UCSD-AML1 (cell line): Measurements from ENCODE around the gene EXT2.

Experiments
- DNase-seq: peaks from one replicate; lab custom pipeline; 2025; ENCODE audit not compliant: unreplicated experiment; lab: John Stamatoyannopoulos, UW

The EXT2 gene

DNA sequence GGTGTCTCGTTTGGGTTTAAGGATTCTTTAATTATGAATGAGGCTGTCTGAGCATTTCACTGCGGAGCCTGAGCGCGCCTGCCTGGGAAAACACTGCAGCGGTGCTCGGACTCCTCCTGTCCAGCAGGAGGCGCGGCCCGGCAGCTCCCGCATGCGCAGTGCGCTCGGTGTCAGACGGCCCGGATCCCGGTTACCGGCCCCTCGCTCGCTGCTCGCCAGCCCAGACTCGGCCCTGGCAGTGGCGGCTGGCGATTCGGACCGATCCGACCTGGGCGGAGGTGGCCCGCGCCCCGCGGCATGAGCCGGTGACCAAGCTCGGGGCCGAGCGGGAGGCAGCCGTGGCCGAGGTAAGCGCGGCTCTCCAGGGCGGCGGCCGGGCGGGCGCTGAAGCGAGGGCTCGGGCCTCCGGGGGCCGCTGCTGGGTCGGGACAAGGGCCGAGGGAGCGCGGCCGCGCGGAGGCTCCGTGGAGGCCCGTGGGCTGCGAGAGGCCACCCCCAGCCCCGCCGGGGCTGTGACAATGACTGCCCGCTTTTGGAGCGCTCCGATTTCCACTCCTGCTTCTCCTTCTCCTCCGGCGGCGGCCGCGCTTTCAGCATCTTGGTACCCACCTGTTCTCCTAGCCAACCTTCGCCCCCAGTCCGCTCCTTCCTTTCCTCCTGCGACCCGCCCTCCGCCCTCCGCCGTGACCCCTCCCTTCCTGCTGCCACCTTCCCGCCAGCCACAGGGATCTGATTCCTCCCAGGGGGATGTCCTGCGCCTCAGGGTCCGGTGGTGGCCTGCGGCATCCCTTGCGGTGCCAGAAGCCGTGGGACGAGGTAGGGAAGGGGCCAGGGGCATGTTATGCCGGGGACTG is at the start of gene EXT2:
TSS of gene EXT2 (plus strand) at position 173 of the 854 bp plus-strand sequence. CDS start 12,035 bp downstream, outside the sequence.
- DNase-seq: peak; percentile 84

DNA sequence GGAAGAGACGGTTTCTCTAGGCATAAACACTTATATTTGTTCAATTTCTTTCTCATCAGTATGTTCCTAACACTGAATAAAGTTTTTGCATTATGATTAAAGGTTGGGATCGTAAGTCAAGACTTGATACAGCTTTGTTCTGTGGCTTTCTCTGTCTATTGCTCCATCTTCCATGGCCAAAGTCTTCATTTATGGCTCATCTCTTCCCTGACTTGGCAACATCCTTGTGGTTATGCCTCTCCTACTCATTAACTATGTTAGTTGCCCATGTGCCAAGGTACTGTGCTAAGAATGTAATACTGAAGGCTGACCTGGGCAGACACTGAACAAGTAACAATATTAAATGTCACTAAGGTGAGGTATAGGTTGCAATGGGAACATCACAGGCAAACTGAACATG is 49.3 kb upstream of the EXT2 start:
- DNase-seq: no peak

DNA sequence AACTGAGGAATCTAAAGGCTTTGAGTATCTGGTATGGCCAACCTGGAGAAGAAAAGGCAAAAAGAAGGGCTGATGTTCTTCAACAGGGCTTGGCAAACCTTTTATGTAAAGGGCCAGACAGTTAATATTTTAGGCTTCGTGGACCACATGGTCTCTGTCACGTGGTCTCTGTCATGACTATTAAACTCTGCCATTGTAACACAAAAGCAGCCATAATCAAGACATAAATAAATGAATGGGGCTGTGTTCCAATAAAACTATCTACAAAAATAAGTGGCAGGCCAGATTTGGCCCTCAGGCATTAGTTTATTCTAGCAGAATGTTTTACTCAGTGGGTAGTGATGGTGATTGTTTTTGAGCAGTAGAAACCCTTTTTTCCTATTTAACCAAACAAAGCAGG is 48.2 kb upstream of the EXT2 start:
- no peak for DNase-seq

DNA sequence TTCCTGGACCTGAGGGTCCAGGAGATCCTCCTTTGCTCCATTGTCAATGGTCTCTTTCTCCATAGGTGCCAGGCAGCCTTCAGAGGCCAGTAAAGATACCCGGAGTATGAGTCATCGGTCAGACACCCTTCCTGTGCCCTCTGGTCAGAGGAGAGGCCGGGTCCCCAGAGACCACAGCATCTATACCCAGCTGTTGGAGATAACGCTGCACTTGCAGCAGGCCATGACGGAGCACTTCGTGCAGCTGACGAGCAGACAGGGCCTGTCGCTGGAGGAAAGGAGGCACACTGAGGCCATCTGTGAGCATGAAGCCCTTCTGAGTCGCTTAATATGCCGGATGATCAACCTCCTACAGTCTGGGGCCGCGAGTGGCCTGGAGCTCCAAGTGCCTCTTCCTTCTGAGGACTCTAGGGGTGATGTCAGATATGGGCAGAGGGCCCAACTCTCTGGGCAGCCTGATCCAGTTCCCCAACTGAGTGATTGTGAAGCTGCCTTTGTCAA is 47.5 kb upstream of the EXT2 start, which contains the start of gene ACCSL:
TSS of gene ACCSL (plus strand) at position 51 of the 501 bp plus-strand sequence. CDS start at position 107, 56 bp downstream.
- peak; percentile 16 for DNase-seq

DNA sequence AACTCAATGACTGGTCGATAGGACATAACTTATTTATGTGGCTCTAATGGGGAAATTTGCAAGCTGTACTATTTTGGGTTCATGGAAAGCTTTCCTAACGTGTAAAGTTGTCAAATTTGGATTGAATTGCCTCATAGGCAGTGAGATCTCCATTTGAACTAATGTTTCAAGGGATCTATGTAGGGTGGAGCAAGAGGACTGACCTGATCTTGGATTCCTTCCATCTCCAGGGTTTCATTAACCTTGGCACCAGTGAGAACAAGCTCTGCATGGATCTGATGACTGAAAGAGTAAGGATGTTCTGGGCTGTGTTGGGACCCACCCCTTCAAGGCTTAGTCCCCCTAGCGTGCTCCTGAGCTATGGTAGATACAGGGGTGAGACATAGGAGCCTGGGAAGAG is 45.6 kb upstream of the EXT2 start:
- no peak for DNase-seq

DNA sequence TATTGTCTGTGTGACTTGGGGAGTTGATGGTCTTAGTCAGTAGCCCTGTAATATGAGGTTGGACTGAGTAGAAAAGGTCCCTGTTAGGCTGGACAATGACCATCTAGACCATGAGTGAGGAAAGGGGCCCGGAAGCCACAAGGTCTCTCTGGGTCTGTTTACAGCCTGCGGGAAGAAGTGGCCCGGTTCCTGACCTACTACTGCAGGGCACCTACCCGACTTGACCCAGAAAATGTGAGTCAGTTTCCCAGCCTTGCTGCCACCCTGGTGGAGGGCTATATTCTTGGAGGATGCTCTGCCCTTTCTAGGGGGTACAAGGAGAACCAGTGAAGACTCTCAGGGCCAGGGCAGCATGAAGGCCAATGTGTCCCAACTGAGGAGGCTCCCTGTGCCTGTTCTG is 44.3 kb upstream of the EXT2 start:
- DNase-seq: no peak

DNA sequence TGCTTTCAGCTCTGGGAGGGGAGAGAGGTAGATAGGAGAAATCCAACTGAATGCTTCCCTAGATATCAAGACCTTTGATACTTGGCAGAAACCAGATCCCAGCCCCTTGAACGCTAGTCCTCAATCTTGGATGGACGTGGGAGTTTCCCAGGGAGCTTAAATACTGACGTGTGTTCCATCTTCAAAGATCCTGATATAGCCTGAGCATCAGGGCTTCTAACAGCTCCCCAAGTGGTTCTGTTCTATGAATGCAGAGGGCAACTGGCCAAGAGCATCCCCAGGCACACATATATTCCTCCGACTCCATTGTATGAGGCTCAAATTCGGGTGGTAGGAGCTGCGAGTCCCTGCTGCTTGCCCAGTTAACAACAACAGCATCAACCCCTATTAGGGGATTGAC is 38.1 kb upstream of the EXT2 start:
- no peak for DNase-seq

DNA sequence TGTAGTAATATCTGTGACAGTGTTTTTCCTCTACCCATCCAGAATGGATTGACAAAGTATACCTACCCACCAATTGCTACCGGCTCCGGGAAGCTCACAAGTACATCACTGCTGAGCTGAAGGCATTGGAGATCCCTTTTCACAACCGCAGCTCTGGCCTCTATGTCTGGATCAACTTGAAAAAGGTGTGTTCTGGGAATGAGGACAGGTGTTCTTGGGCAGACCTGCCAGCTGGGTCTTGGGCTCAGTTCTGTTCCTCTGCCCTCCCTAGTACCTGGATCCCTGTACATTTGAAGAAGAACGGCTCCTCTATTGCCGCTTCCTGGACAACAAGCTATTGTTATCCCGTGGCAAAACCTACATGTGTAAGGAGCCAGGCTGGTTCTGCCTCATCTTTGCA is 37.2 kb upstream of the EXT2 start:
- DNase-seq: no peak

DNA sequence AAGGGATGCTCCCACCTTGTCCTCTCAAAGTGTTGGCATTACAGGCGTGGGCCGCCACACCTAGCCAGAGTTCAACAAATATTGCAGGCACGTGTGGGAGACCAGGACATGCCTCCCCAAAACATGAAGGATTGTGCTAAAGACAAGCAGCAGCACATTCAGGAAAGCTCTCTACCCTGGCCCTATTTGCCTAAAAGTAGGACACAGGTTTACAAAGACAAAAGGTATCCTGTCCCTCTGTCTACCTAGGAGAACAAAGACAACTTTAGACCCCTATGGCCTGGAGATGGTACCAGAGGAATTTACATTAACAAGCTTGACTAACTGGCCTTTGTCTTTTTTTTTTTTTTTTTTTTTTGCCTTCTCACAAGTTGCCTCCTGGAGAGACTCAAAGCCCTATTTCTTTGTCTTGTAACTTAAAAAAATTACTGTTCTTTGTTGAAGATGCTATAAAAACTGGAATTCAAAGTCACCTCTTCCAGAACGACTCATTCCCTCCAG is 30.3 kb upstream of the EXT2 start:
- DNase-seq: no peak

DNA sequence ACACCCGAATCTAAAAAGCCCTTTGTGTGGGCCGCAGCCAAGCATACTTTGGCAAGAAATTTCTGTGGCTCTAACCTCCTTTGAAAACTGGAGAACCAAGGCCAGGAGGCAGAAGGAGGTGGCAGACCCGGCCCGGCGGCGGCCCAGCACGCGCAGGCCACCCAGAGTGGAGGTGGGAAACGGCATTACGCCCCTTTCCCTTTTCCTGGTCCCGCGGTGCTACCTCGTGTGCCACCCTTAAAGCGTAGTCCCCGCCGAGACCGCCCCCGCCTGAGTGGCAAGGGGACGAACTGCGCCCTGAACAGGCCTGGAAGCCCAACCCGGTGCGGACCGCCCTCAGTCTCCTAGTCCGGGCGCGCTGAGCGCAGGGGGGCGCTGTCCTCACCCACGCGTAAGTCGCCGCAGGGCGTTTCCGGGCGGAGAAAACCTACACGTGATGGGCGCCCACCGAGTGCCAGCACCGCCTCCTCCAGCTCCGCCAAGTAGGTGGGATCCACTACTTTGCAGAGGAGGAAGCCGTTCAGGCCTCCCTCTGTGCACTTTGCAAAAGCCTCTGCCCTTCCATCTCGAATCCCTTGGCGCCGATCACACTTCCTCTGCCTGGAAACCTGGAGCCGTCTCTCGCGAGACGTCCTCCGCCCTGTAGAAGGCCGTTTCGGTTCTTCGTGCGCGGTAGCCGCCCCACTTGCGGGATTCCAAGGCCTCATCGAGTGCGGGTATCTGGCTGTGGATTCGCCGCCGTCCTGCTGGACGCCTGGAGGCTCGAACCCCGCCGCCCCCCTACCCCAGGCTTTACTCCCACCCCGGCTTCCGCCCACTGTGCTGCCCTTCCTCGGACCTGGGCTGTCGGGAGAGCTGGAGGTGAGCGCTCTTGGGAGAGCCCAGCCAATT is 29.4 kb upstream of the EXT2 start, which contains the start of gene ACCS:
TSS of gene ACCS (plus strand) at position 430 of the 891 bp plus-strand sequence. CDS start 1,358 bp downstream, outside the sequence.
- DNase-seq: peak; percentile 96

DNA sequence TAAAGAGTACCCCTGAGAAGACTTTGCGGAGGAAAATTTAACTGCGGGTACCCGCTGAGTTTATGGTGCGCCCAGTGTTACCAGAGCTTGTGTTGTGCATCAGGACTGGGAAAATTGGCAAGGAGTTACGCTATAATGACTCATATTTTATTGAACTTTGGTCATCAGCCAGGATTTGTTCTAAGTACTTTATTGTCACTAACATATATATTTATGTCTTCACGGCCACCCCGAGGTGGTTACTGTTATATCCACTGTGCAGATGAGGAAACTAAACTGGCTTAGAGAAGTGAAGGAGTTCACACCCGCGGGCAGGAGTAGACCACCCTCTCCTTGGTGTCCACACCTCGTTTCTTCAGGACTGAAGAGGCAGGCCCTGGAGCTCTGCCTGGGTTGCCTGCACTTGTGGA is 28.7 kb upstream of the EXT2 start:
- DNase-seq: peak; percentile 27

DNA sequence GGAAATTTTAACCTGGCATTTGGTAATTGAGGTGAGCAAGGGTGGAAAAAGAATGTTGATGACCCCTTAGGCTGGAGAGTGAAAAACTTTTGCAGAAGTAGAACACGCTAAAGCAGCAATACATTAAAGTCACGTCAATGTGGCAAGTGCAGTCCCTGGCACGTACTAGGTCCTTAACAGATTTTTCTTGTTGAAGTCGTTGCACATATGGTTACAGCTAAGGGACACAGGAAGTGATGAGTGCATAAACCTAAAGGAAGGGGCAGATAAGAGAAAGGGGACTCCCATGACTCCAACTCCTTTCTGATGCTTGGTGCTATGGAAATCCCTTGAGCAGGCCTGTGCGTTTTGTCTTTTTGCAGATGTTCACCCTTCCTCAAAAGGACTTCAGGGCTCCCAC is 28.2 kb upstream of the EXT2 start:
- DNase-seq: no peak

DNA sequence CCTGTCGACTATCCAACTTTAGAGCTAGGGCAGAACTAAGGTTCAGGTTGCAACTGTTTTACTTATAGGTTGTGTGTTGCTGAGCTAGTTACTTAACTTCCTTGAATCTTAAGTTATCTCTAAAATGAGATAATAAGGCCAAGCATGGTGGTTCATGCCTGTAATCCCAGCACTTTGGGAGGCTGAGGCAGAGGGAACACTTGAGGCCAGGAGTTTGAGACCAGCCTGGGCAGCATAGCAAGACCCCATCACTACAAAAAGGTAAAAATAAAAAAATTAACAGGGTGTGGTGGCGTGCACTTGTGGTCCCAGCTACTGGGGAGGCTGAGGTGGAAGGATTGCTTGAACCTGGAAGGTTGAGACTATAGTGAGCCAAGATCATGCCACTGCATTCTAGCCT is 27.3 kb upstream of the EXT2 start:
- DNase-seq: no peak

DNA sequence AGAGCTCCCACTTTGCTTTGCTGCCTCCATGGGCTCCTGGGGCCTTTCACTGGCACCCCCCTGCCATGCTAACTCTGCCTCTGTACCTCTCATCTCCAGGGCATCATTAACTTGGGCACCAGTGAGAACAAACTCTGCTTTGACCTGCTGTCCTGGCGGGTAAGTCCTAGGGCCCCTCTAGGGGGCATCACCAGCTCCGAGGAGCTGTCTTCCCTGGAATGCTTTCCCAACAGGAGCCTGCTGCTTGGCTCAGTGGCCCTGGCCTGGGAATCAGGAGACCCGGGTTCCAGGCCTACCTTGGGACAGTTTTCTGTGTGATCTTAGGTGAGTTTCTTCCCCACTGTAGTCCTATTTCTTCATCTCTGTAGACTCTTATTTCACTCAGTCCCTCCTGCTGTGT is 24.3 kb upstream of the EXT2 start:
- DNase-seq: no peak

DNA sequence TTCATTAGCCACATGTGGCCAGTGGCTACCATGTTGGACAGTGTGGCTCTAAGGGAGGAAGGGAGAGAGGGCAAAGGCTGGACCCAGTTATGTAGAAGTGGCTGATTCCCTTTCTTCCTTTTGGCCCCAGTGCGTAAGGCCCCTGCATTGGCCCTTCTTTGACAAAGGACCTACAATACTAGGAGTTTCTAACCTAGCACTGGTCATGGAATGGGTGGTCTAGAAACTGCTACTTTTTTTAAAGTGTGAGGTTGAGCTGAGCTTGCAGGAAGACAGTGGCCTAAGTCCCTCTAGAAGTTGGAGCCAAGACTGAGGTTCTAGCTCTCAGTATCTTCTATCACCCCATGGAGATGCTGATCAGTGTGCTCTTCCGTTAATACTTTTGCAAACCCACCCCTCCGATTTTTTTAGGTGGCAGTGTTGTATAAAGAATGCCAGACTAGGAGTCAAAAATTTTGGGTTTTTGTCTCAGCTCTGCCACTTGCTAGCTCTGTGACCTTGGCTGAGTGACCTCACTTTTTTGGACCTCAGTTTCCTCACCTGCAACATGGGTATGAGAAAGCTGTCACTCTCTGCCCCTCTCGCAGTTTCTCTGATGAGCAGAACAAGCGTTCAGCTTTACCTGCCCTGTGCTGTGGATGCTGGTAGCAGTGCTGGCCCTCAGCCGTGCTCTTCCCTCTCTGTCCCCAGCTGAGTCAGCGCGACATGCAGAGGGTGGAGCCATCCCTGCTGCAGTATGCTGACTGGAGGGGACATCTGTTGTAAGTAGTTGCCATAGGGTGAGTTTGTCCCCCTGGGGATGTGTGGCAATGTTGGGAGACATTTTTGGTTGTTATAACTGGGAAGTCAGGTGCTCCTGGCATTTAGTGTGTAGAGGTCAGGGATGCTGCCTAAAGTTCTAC is 22.5 kb upstream of the EXT2 start:
- DNase-seq: no peak

DNA sequence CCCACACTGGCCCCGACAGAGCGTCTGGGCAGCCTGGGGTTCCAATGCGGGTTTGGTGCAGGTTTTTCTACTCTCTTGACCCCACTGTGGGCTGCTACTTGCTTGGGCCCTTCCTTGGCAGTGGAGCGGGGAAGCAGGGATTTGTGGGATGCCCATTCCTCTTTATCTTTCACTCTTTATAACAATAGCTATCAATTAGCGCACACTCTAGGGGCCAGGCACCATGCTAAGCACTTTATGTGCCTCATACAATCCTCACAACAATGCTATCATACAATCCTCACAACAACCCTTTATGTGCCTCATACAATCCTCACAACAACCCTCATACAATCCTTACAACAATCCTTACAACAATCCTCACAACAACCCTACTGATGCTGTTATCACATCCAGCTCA is 16.7 kb upstream of the EXT2 start:
- DNase-seq: no peak

DNA sequence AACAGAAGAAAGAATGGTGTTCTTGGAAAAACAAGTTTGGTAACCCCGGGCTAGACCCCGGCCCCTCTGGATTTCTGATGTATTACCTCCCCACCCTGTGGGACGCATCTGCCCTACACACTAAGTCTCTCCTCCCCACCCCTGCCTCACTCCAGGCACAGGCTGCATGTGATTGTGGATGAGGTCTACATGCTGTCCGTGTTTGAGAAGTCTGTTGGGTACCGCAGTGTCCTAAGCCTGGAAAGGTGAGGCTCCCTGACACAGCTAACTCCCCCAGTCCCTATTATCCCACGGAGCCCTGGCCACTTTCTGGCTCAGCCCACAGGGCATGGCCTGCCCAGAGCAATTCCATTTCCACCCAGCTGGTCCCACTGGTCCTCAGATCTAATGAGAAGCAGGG is 16.1 kb upstream of the EXT2 start:
- DNase-seq: no peak

DNA sequence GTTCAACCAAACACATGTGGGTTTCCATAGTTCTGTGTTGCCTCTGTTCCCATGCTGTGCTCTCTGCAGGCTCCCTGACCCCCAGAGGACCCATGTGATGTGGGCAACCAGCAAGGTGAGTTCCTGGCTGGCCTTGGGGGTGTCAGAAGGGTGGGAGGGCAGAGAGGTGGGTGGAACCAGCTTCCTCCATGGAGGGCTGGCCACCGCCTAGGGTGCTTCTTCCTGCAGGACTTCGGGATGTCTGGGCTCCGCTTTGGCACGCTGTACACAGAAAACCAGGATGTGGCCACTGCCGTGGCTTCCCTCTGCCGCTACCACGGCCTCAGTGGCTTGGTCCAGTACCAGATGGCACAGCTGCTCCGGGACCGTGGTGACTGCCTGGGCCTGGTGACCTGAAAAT is 14.5 kb upstream of the EXT2 start:
- DNase-seq: no peak

DNA sequence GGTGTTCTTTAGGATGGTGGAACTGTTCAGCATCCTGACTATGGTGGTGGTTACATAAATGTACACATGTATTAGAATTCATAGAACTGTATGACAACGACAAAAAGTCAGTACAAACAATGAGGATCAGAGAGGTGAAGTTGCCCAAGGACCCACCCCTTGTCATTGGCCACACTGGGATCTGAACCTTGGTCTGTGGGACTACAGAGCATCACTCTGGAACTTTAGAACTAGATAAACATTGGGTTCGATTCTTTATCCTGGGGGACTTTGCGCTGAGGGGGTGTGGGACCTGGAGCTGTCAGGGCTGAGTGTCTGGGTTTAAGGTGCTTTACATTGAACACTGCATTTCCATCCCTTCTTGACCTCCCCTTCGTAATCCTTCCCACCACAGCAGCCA is 12.8 kb upstream of the EXT2 start:
- DNase-seq: no peak

DNA sequence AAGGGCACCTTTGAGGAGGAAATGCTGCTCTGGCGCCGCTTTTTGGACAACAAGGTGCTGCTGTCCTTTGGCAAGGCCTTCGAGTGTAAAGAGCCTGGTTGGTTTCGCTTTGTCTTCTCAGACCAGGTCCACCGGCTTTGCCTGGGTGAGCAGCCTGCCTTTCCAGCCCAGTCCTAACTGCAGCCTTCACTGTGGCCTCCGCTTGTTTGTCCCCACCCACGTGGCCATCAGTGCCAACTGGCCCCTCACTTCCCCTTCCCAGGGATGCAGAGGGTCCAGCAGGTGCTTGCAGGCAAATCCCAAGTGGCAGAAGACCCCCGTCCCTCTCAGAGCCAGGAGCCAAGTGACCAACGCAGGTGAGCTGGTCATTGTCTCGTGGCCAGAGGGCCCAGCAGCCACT is 12.0 kb upstream of the EXT2 start:
- DNase-seq: no peak
